ENCODE measurements around the gene USH2A. TPM values are rescaled to one million over a fixed set of nuclear protein-coding genes. Genes with fewer than 3 reads are reported as not detected.

Gene USH2A
- total and polyA plus RNA-seq, 8 donors: 0.37 to 0.58 TPM; not detected in 6

- Histone ChIP-seq H3K27me3 (no peaks in the 10 kb centered on the region), H3K4me3 (no peak overlapping the region), H3K36me3 (no peaks in the 10 kb centered on the region), H3K27ac (no peak overlapping the region), H3K4me1 (no peaks in the 10 kb centered on the region), H3K9me3 (peaks cover 0 to 8% (median 0%) of the 10 kb centered on the region in 4 donors)
- intact Hi-C loops (cut with DNase I; ENCODE audit: low total_unique reads): no loop called here
- no peak for DNase-seq
- TF ChIP-seq CTCF (IDR thresholded peaks at IDR 0.05) (no peak), POLR2AphosphoS5 (IDR thresholded peaks at IDR 0.05) (no peak), EP300 (IDR thresholded peaks at IDR 0.05) (no peak), POLR2A (IDR thresholded peaks at IDR 0.05) (no peak)
- WGBS, 5 donors: 79 to 91% (median 85%) methylated on average over 3 of the region's 3 CpGs
These were observed 562.4 kb downstream of the USH2A start for GRCh38 chr1:215860833-215861232.

- H3K4me3 ChIP-seq: no peak overlapping the region
- no peak for DNase-seq
- peaks cover 0 to 39% (median 17%) of the 10 kb centered on the region in 4 donors for H3K9me3 ChIP-seq
- H3K27ac ChIP-seq: no peak overlapping the region
- 40 to 89% (median 64%) methylated on average over 2 of the region's 2 CpGs for WGBS, 5 donors
- H3K36me3 ChIP-seq: no peaks in the 10 kb centered on the region
- H3K27me3 ChIP-seq: no peaks in the 10 kb centered on the region
- intact Hi-C loops (cut with DNase I; ENCODE audit: low total_unique reads): no loop called here
- no peak for TF ChIP-seq EP300 (IDR thresholded peaks at IDR 0.05)
- TF ChIP-seq CTCF (IDR thresholded peaks at IDR 0.05): no peak
- TF ChIP-seq POLR2AphosphoS5 (IDR thresholded peaks at IDR 0.05): no peak
- TF ChIP-seq POLR2A (IDR thresholded peaks at IDR 0.05): no peak
- no peaks in the 10 kb centered on the region for H3K4me1 ChIP-seq
These were observed 565.9 kb downstream of the USH2A start for GRCh38 chr1:215857317-215857716.

GRCh38 chr1:215845234-215845891 lies 577.9 kb downstream of the USH2A start:
- Histone ChIP-seq H3K4me3 (no peak overlapping the region), H3K4me1 (no peaks in the 10 kb centered on the region), H3K27me3 (no peaks in the 10 kb centered on the region), H3K27ac (no peak overlapping the region), H3K9me3 (peaks cover 0 to 10% (median 9%) of the 10 kb centered on the region in 4 donors), H3K36me3 (no peaks in the 10 kb centered on the region)
- WGBS, 5 donors: 59 to 72% (median 67%) methylated on average over 6 of the region's 6 CpGs
- DNase-seq: no peak
- TF ChIP-seq CTCF (IDR thresholded peaks at IDR 0.05): no peak
- TF ChIP-seq EP300 (IDR thresholded peaks at IDR 0.05): no peak
- no peak for TF ChIP-seq POLR2AphosphoS5 (IDR thresholded peaks at IDR 0.05)
- TF ChIP-seq POLR2A (IDR thresholded peaks at IDR 0.05): no peak
- intact Hi-C loops (cut with DNase I; ENCODE audit: low total_unique reads): no loop called here

GRCh38 chr1:215844777-215845176 lies 578.5 kb downstream of the USH2A start:
- peaks cover 0 to 10% (median 9%) of the 10 kb centered on the region in 4 donors for H3K9me3 ChIP-seq
- H3K27me3 ChIP-seq: no peaks in the 10 kb centered on the region

More at GRCh38 chr1:215844777-215845176, 578.5 kb downstream of the USH2A start:
- DNase-seq: no peak
- Histone ChIP-seq H3K36me3 (no peaks in the 10 kb centered on the region), H3K4me3 (no peak overlapping the region), H3K27ac (no peak overlapping the region), H3K4me1 (no peaks in the 10 kb centered on the region)
- intact Hi-C loops (cut with DNase I; ENCODE audit: low total_unique reads): no loop called here
- 79 to 91% (median 83%) methylated on average over 2 of the region's 2 CpGs for WGBS, 5 donors
- TF ChIP-seq POLR2AphosphoS5 (IDR thresholded peaks at IDR 0.05) (no peak), POLR2A (IDR thresholded peaks at IDR 0.05) (no peak), EP300 (IDR thresholded peaks at IDR 0.05) (no peak), CTCF (IDR thresholded peaks at IDR 0.05) (no peak)
